ENCODE results near the gene CRNN. TPM values are rescaled to one million over a fixed set of nuclear protein-coding genes. Genes with fewer than 3 reads are reported as not detected.

The CRNN gene
- total and polyA plus RNA-seq, 10 of the 15 experiments (the other 5 are each of a cell fraction or from before 2014, with no cell fraction given): not detected

GRCh38 chr1:152397474-152397873 is 16.6 kb downstream of the CRNN start (continued):
- no peak for TF ChIP-seq ZNF384 (IDR thresholded peaks at IDR 0.05; ENCODE audit: borderline replicate concordance, low read depth, low read length)
- TF ChIP-seq POU2F2 (IDR thresholded peaks at IDR 0.05; ENCODE audit: borderline replicate concordance, low read depth, low read length): no peak

- 0% methylated on average over 1 of the region's 1 CpG for WGBS (ENCODE audit: insufficient coverage, insufficient replicate concordance, low lambda C conversion rate, missing lambda C conversion rate)
- no peaks in the 10 kb centered on the region for H3K79me2 ChIP-seq (ENCODE audit: control insufficient read depth, insufficient read depth, low read length)
- in situ Hi-C loops (cut with MboI) (no loop called here), intact Hi-C loops (cut with micrococcal nuclease; ENCODE audit: unreplicated experiment) (no loop called here)
- no peak for DNase-seq (ENCODE audit: low read depth, low spot score)
- RAD21 ChIA-PET (ENCODE audit: unreplicated experiment): no interaction called here
- ATAC-seq: no peak
- POLR2A ChIA-PET: no interaction called here
- H3K36me3 ChIP-seq (ENCODE audit: control insufficient read depth in 2 of 2, insufficient read depth in 2 of 2, low read length in 1 of 2): no peaks in the 10 kb centered on the region
- CTCF ChIA-PET: no interaction called here
- no peaks in the 10 kb centered on the region; a peak in 1 of 4 replicates for H3K27me3 ChIP-seq (replicated peaks in 1 of 2; ENCODE audit: control insufficient read depth in 2 of 2, insufficient read depth in 2 of 2, low read length in 1 of 2)
- no peaks in the 10 kb centered on the region for H3K4me1 ChIP-seq (ENCODE audit: control insufficient read depth, insufficient read depth, low read length)
- no peak for FAIRE-seq
- no peaks in the 10 kb centered on the region for H4K20me1 ChIP-seq (ENCODE audit: control insufficient read depth, insufficient read depth)
- no peak overlapping the region for H3K4me2 ChIP-seq (ENCODE audit: control insufficient read depth, insufficient read depth)
- H3K4me3 ChIP-seq: no peak overlapping the region
- no peaks in the 10 kb centered on the region for H3K9me3 ChIP-seq (replicated peaks; ENCODE audit: control insufficient read depth, insufficient read depth, low read length)
- no peak overlapping the region for H3K27ac ChIP-seq (ENCODE audit: control insufficient read depth, insufficient read depth)
- SMC1A ChIA-PET (ENCODE audit: uncharacterized antibody, unreplicated experiment): no interaction called here
- no peak overlapping the region for H3K9ac ChIP-seq (ENCODE audit: control insufficient read depth, insufficient read depth, low read length)
- H2AFZ ChIP-seq (ENCODE audit: control insufficient read depth, low read depth, low read length): no peak overlapping the region
- TF ChIP-seq PAX8 (IDR thresholded peaks at IDR 0.05) (no peak), RUNX3 (IDR thresholded peaks at IDR 0.05; ENCODE audit: low read length) (peak; percentile 57; the same call in 1 of the 2 replicates)
- no TSS peak for BruUV-seq (replicated peaks)
These were observed 19.9 kb downstream of the CRNN start for GRCh38 chr1:152394151-152394550.

GRCh38 chr1:152392909-152393308 is 21.2 kb downstream of the CRNN start:
- BruUV-seq (replicated peaks): no TSS peak
- H3K36me3 ChIP-seq (ENCODE audit: control insufficient read depth in 2 of 2, insufficient read depth in 2 of 2, low read length in 1 of 2): no peaks in the 10 kb centered on the region
- intact Hi-C loops (cut with micrococcal nuclease; ENCODE audit: unreplicated experiment): no loop called here
- DNase-seq (ENCODE audit: low read depth, low spot score) (no peak), ATAC-seq (no peak), FAIRE-seq (no peak)
- in situ Hi-C loops (cut with MboI): no loop called here
- WGBS (ENCODE audit: insufficient coverage, insufficient replicate concordance, low lambda C conversion rate, missing lambda C conversion rate): 24% methylated on average over 2 of the region's 2 CpGs
- no peaks in the 10 kb centered on the region for H3K9me3 ChIP-seq (replicated peaks; ENCODE audit: control insufficient read depth, insufficient read depth, low read length)
- no peaks in the 10 kb centered on the region for H3K4me1 ChIP-seq (ENCODE audit: control insufficient read depth, insufficient read depth, low read length)
- no peak overlapping the region for H3K27ac ChIP-seq (ENCODE audit: control insufficient read depth, insufficient read depth)
- H3K27me3 ChIP-seq (replicated peaks in 1 of 2; ENCODE audit: control insufficient read depth in 2 of 2, insufficient read depth in 2 of 2, low read length in 1 of 2): no peaks in the 10 kb centered on the region
- no peaks in the 10 kb centered on the region for H4K20me1 ChIP-seq (ENCODE audit: control insufficient read depth, insufficient read depth)
- ChIA-PET CTCF (no interaction called here), POLR2A (no interaction called here), RAD21 (ENCODE audit: unreplicated experiment) (no interaction called here), SMC1A (ENCODE audit: uncharacterized antibody, unreplicated experiment) (interaction anchor here (0.6 kb wide), 2 partner anchors 66 to 467 kb away, joined by 3 read pairs; partner anchors contain the start of gene LCE7A)
- no peak overlapping the region for H3K4me3 ChIP-seq
- no peaks in the 10 kb centered on the region for H3K79me2 ChIP-seq (ENCODE audit: control insufficient read depth, insufficient read depth, low read length)
- H3K4me2 ChIP-seq (ENCODE audit: control insufficient read depth, insufficient read depth): no peak overlapping the region
- no peak overlapping the region for H3K9ac ChIP-seq (ENCODE audit: control insufficient read depth, insufficient read depth, low read length)
- no peak overlapping the region for H2AFZ ChIP-seq (ENCODE audit: control insufficient read depth, low read depth, low read length)
- no peak for TF ChIP-seq NR2C2 (IDR thresholded peaks at IDR 0.05; ENCODE audit: borderline replicate concordance, control insufficient read depth, insufficient read length, low read depth)
- no peak for TF ChIP-seq SREBF1 (IDR thresholded peaks at IDR 0.05; ENCODE audit: low read length)
- no peak for TF ChIP-seq E2F4 (IDR thresholded peaks at IDR 0.05; ENCODE audit: low read depth, low read length)
- no peak for TF ChIP-seq NRF1 (conservative IDR thresholded peaks at IDR 0.05; ENCODE audit: low read depth, low read length)
- no peak for TF ChIP-seq MXI1 (IDR thresholded peaks at IDR 0.05; ENCODE audit: low read depth, low read length)
- TF ChIP-seq KDM1A (IDR thresholded peaks at IDR 0.05; ENCODE audit: borderline replicate concordance): no peak
- no peak for TF ChIP-seq E2F8 (IDR thresholded peaks at IDR 0.05; ENCODE audit: low read depth, partially characterized antibody)
- TF ChIP-seq ZNF622 (IDR thresholded peaks at IDR 0.05): no peak
- TF ChIP-seq ZBED1 (IDR thresholded peaks at IDR 0.05; ENCODE audit: borderline replicate concordance): no peak
- TF ChIP-seq JUNB (IDR thresholded peaks at IDR 0.05): no peak

Measured in GM12878 (cell line).